Measurements from ENCODE around the gene PEX12.
"Not testable (repeated sequence)": the region's sequence is repeated elsewhere in the genome, so short reads cannot be mapped to it uniquely, and the experiment has no call there.

The PEX12 gene

GRCh38 chr17:35578929-35579432, 610 bp upstream of the PEX12 start:
- no peak for DNase-seq (ENCODE audit: low read depth)
- TF ChIP-seq, protein P1, sequence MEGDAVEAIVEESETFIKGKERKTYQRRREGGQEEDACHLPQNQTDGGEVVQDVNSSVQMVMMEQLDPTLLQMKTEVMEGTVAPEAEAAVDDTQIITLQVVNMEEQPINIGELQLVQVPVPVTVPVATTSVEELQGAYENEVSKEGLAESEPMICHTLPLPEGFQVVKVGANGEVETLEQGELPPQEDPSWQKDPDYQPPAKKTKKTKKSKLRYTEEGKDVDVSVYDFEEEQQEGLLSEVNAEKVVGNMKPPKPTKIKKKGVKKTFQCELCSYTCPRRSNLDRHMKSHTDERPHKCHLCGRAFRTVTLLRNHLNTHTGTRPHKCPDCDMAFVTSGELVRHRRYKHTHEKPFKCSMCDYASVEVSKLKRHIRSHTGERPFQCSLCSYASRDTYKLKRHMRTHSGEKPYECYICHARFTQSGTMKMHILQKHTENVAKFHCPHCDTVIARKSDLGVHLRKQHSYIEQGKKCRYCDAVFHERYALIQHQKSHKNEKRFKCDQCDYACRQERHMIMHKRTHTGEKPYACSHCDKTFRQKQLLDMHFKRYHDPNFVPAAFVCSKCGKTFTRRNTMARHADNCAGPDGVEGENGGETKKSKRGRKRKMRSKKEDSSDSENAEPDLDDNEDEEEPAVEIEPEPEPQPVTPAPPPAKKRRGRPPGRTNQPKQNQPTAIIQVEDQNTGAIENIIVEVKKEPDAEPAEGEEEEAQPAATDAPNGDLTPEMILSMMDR (IDR thresholded peaks at IDR 0.05; ENCODE audit: low read depth, low read length, missing control alignments), result no peak
- peak overlapping the region; percentile 81 for H3K4me3 ChIP-seq (ENCODE audit: low read depth, low read length)

DNA sequence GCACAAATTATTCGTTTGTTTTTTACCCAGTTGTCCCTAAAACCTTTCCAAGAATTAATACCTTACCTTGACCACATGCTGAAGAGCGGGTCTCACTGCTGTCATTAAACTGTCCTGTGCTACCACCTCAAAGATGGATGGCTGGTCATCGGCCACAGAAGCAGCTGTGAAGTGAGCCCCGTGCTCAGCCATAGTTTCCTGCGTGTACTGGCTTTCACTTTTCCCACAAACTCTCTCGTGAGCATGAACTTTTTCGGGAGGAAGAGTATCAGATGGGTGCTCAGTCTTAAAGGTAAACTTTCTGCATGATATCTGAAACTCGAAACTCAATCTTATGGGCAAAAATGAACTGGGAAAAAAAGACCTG, 558 bp downstream of the PEX12 start:
- DNase-seq (ENCODE audit: low read depth), result no peak
- peak overlapping the region; percentile 81 for H3K4me3 ChIP-seq (ENCODE audit: low read depth, low read length)
- TF ChIP-seq, protein P1 (IDR thresholded peaks at IDR 0.05; ENCODE audit: low read depth, low read length, missing control alignments), result no peak

DNA sequence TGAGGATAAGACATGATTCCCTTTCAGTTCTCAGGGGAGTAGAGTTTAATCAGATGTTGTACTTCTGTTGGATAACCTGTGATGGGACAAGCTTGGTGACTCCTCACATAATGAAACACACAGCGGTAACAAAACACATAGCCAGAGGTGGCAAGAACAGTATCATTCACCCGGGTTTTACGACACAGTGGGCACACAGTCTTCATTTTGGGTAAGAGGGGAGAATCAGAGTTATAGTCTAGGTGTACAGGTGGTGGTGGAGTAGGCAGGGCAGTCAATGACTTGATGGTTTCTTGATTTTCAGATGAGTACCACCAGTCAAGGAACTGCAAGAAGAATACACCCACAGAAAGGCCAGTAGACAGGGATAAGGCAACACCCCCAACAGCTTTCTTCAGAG, 2.6 kb downstream of the PEX12 start:
- TF ChIP-seq, protein P1 (IDR thresholded peaks at IDR 0.05; ENCODE audit: low read depth, low read length, missing control alignments), result no peak
- H3K4me3 ChIP-seq (ENCODE audit: low read depth, low read length), result no peak overlapping the region
- DNase-seq (ENCODE audit: low read depth), result no peak

DNA sequence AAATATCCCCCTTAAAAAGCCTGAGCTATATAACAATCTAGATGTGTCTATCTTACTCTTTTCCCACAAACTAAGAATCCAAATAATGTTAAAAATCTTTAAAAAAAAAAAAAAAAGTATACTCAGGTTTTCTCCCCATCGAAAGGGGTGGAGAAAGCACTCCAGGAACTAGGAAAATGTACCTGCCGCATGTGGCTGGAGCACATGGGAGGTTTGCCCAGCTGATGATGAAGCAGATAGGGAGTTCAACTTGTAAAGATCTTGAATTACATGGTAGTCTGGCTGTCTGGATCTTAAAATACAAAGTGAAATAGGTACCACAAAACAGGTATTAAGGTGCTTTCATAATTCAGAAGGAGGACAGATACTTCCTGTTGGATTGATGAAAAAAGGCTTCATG, 9.0 kb downstream of the PEX12 start:
- TF ChIP-seq, protein P1 (IDR thresholded peaks at IDR 0.05; ENCODE audit: low read depth, low read length, missing control alignments), result no peak
- H3K4me3 ChIP-seq (ENCODE audit: low read depth, low read length), result peak overlapping the region; percentile 92; the same call in 1 of the 2 replicates
- no peak for DNase-seq (ENCODE audit: low read depth)

- TF ChIP-seq, protein P1 (IDR thresholded peaks at IDR 0.05; ENCODE audit: low read depth, low read length, missing control alignments), result no peak
- no peak for DNase-seq (ENCODE audit: low read depth)
- H3K4me3 ChIP-seq (ENCODE audit: low read depth, low read length), result peak overlapping the region; percentile 92
These were observed 9.8 kb downstream of the PEX12 start for GRCh38 chr17:35568561-35568960.

GRCh38 chr17:35566968-35567367, 11.4 kb downstream of the PEX12 start:
- peak overlapping the region; percentile 92; the same call in 1 of the 2 replicates for H3K4me3 ChIP-seq (ENCODE audit: low read depth, low read length)
- DNase-seq (ENCODE audit: low read depth), result no peak
- TF ChIP-seq, protein P1 (IDR thresholded peaks at IDR 0.05; ENCODE audit: low read depth, low read length, missing control alignments), result no peak

- not testable (repeated sequence) for H3K4me3 ChIP-seq (ENCODE audit: low read depth, low read length); DNase-seq (ENCODE audit: low read depth)
These were observed 15.2 kb downstream of the PEX12 start for GRCh38 chr17:35563181-35563580.
